Testis (tissue), 3 donors: Measurements from ENCODE around the gene WSB1. TPM values are rescaled to one million over a fixed set of nuclear protein-coding genes. Genes with fewer than 3 reads are reported as not detected.
"Not testable (repeated sequence)": the region's sequence is repeated elsewhere in the genome, so short reads cannot be mapped to it uniquely, and the experiment has no call there.

Experiments
- DNase-seq: peaks from one replicate; pipeline ENCODE4 v3.0.0-alpha.2; 2019
- H3K27ac ChIP-seq, 2 donors: fragments of 200-600 bp; sonication (generic); one replicate each; pipeline ENCODE4 v1.5.1; 2019
- H3K27me3 ChIP-seq: fragments of 200-600 bp; sonication (generic); one replicate; pipeline ENCODE4 v1.5.1; 2019
- H3K36me3 ChIP-seq: fragments of 200-600 bp; sonication (generic); one replicate; pipeline ENCODE4 v1.5.1; 2017; ENCODE audit warnings: low read depth; ENCODE audit errors: missing control alignments
- H3K4me1 ChIP-seq: fragments of 200-600 bp; sonication (generic); one replicate; pipeline ENCODE4 v1.5.1; 2019
- H3K4me3 ChIP-seq, 2 donors: fragments of 200-600 bp; sonication (generic); one replicate each; pipeline ENCODE4 v1.5.1; 2017 to 2019
- H3K9me3 ChIP-seq: fragments of 200-600 bp; sonication (generic); one replicate; pipeline ENCODE4 v1.5.1; 2017
- POLR2A ChIP-seq: fragments of 450-650 bp; IDR thresholded peaks from one replicate; pipeline ENCODE4 v1.6.1; 2017; ENCODE audit warnings: antibody characterized with exemption, mild to moderate bottlenecking, moderate library complexity
- WGBS, 2 donors: methylation state at CpG; one replicate each; pipeline ENCODE4 v1.1.5; 2018; 5-methylcytosine and 5-hydroxymethylcytosine counted together
- intact Hi-C: fragments of 100-400 bp; cut with DNase I; formaldehyde crosslinking; loops from one replicate; pipeline ENCODE4 v1.15.1; 2023; ENCODE audit warnings: low total_unique reads
- polyA plus RNA-seq: library from polyadenylated mRNA; stranded (reverse); fragments of 350-450 nt; fragmentation: Illumina TruSeq; extraction: RNeasy Lipid Tissue Mini Kit (QIAGEN cat#74804); gene quantifications from one replicate; pipeline ENCODE4 v1.2.3, GENCODE V29; 2014; ENCODE audit warnings: low read depth, low replicate concordance; ENCODE audit not compliant: insufficient read depth
- total RNA-seq, 2 donors: library from RNA; depleted of rRNA; stranded (reverse); fragments of >200 nt; gene quantifications; one replicate each; pipeline ENCODE4 v1.2.3, GENCODE V29; 2016
- TF ChIP-seq, protein P1 (sequence below), 3 experiments: fragments of 450-650 bp in 2 of 3; fragments of 200-600 bp in 1 of 3; sonication (generic) in 1 of 3; IDR thresholded peaks; one replicate each; pipeline ENCODE4 v1.5.1; 2016 to 2019; ENCODE audit warnings: antibody characterized with exemption in 3 of 3, mild to moderate bottlenecking in 2 of 3, moderate library complexity in 1 of 3

The WSB1 gene
- total and polyA plus RNA-seq, 3 donors from 2014 or later, result 126 to 189 (median 160) TPM

GRCh38 chr17:27326585-27326984, 32.7 kb downstream of the WSB1 start:
- Histone ChIP-seq H3K27me3 (no peaks in the 10 kb centered on the region), H3K27ac (no peak overlapping the region), H3K4me1 (peaks cover 12% of the 10 kb centered on the region), H3K9me3 (no peaks in the 10 kb centered on the region), H3K4me3 (no peak overlapping the region), H3K36me3 (no peaks in the 10 kb centered on the region)
- 90 to 100% methylated on average over 1 of the region's 1 CpG for WGBS, 2 donors
- intact Hi-C loops, result no loop called here
- TF ChIP-seq, protein P1, sequence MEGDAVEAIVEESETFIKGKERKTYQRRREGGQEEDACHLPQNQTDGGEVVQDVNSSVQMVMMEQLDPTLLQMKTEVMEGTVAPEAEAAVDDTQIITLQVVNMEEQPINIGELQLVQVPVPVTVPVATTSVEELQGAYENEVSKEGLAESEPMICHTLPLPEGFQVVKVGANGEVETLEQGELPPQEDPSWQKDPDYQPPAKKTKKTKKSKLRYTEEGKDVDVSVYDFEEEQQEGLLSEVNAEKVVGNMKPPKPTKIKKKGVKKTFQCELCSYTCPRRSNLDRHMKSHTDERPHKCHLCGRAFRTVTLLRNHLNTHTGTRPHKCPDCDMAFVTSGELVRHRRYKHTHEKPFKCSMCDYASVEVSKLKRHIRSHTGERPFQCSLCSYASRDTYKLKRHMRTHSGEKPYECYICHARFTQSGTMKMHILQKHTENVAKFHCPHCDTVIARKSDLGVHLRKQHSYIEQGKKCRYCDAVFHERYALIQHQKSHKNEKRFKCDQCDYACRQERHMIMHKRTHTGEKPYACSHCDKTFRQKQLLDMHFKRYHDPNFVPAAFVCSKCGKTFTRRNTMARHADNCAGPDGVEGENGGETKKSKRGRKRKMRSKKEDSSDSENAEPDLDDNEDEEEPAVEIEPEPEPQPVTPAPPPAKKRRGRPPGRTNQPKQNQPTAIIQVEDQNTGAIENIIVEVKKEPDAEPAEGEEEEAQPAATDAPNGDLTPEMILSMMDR (IDR thresholded peaks at IDR 0.05), result no peak
- TF ChIP-seq POLR2A, result no peak
- no peak for DNase-seq

GRCh38 chr17:27327397-27327796, 33.5 kb downstream of the WSB1 start:
- H3K4me1 ChIP-seq, result peaks cover 18% of the 10 kb centered on the region
- no peak overlapping the region for H3K27ac ChIP-seq
- intact Hi-C loops, result no loop called here
- no peaks in the 10 kb centered on the region for H3K27me3 ChIP-seq
- DNase-seq, result no peak
- WGBS, 2 donors, result 84 to 85% methylated on average over 7 of the region's 7 CpGs
- no peaks in the 10 kb centered on the region for H3K36me3 ChIP-seq
- no peak overlapping the region for H3K4me3 ChIP-seq
- TF ChIP-seq, protein P1 (IDR thresholded peaks at IDR 0.05), result no peak
- TF ChIP-seq POLR2A, result no peak
- no peaks in the 10 kb centered on the region for H3K9me3 ChIP-seq

- no peak overlapping the region for H3K27ac ChIP-seq
- TF ChIP-seq POLR2A, result no peak
- TF ChIP-seq, protein P1 (IDR thresholded peaks at IDR 0.05), result no peak
- H3K4me1 ChIP-seq, result peaks cover 20% of the 10 kb centered on the region
- H3K36me3 ChIP-seq, result no peaks in the 10 kb centered on the region
- no peak for DNase-seq
- H3K27me3 ChIP-seq, result no peaks in the 10 kb centered on the region
- intact Hi-C loops, result no loop called here
- WGBS, 2 donors, result 72 to 75% methylated on average over 4 of the region's 4 CpGs
- no peaks in the 10 kb centered on the region for H3K9me3 ChIP-seq
- no peak overlapping the region for H3K4me3 ChIP-seq
Measured at GRCh38 chr17:27327871-27328270, 34.0 kb downstream of the WSB1 start.

GRCh38 chr17:27328686-27329085, 34.8 kb downstream of the WSB1 start:
- H3K27ac ChIP-seq, H3K4me3 ChIP-seq, H3K36me3 ChIP-seq, H3K9me3 ChIP-seq, DNase-seq, H3K27me3 ChIP-seq, intact Hi-C loops: not testable (repeated sequence)
- 78 to 90% methylated on average over 9 of the region's 9 CpGs for WGBS, 2 donors
- peaks cover 13% of the 10 kb centered on the region for H3K4me1 ChIP-seq

- TF ChIP-seq, protein P1 (IDR thresholded peaks at IDR 0.05), result no peak
- TF ChIP-seq POLR2A, result no peak
- no peak for DNase-seq
- Histone ChIP-seq H3K27ac (no peak overlapping the region), H3K4me3 (no peak overlapping the region), H3K9me3 (no peaks in the 10 kb centered on the region), H3K36me3 (no peaks in the 10 kb centered on the region), H3K27me3 (no peaks in the 10 kb centered on the region), H3K4me1 (peaks cover 8% of the 10 kb centered on the region)
- intact Hi-C loops, result no loop called here
- WGBS, 2 donors, result 89 to 96% methylated on average over 8 of the region's 8 CpGs
Measured at GRCh38 chr17:27329146-27329805, 35.4 kb downstream of the WSB1 start.
